ENCODE results near the gene ELMO1.

Gene ELMO1

GRCh38 chr7:37448636-37449361, at the start of gene ELMO1:
ELMO1 (minus strand) TSS chr7:37448864; CDS start chr7:37342690, 106,174 bp downstream.
- DNase-seq: peak; percentile 46

- no peak for DNase-seq
Observed at GRCh38 chr7:37497576-37497975, 48.9 kb upstream of the ELMO1 start.

- peak; percentile 20 for DNase-seq
Observed at GRCh38 chr7:37495574-37496184, 47.0 kb upstream of the ELMO1 start.

- DNase-seq: no peak
Observed at GRCh38 chr7:37494926-37495325, 46.3 kb upstream of the ELMO1 start.

- no peak for DNase-seq
Observed at GRCh38 chr7:37493810-37494209, 45.1 kb upstream of the ELMO1 start.

GRCh38 chr7:37493123-37493522, 44.5 kb upstream of the ELMO1 start:
- DNase-seq: no peak

- DNase-seq: no peak
Observed at GRCh38 chr7:37491919-37492694, 43.4 kb upstream of the ELMO1 start.

GRCh38 chr7:37489703-37490102, 41.0 kb upstream of the ELMO1 start:
- no peak for DNase-seq

- DNase-seq: no peak
Observed at GRCh38 chr7:37488163-37488764, 39.6 kb upstream of the ELMO1 start.

- DNase-seq: no peak
Observed at GRCh38 chr7:37484426-37485073, 35.9 kb upstream of the ELMO1 start.

GRCh38 chr7:37483627-37484026, 35.0 kb upstream of the ELMO1 start:
- DNase-seq: no peak

- no peak for DNase-seq
Observed at GRCh38 chr7:37482953-37483352, 34.3 kb upstream of the ELMO1 start.

- no peak for DNase-seq
Observed at GRCh38 chr7:37482505-37482904, 33.8 kb upstream of the ELMO1 start.

GRCh38 chr7:37481722-37482288, 33.1 kb upstream of the ELMO1 start:
- DNase-seq: no peak

- DNase-seq: no peak
Observed at GRCh38 chr7:37481154-37481553, 32.5 kb upstream of the ELMO1 start.

GRCh38 chr7:37480041-37481031, 31.7 kb upstream of the ELMO1 start:
- DNase-seq: no peak

- DNase-seq: no peak
Observed at GRCh38 chr7:37476881-37477450, 28.3 kb upstream of the ELMO1 start.

GRCh38 chr7:37476428-37476827, 27.8 kb upstream of the ELMO1 start:
- DNase-seq: no peak

- no peak for DNase-seq
Observed at GRCh38 chr7:37475646-37476045, 27.0 kb upstream of the ELMO1 start.

- DNase-seq: no peak
Observed at GRCh38 chr7:37471619-37472018, 23.0 kb upstream of the ELMO1 start.

GRCh38 chr7:37467002-37467401, 18.3 kb upstream of the ELMO1 start:
- no peak for DNase-seq
